Adrenal gland (tissue), 5 donors: ENCODE results near the gene RPL27.

Experiments
- POLR2A ChIP-seq, 2 donors: fragments of 450-650 bp; IDR thresholded peaks; one replicate each; pipeline ENCODE4 v1.6.1; 2017; ENCODE audit warnings: antibody characterized with exemption in 2 of 2, mild to moderate bottlenecking in 2 of 2, moderate library complexity in 1 of 2
- TF ChIP-seq, protein P1 (sequence below), 6 experiments: fragments of 450-650 bp in 4 of 6; fragments of 200-600 bp in 2 of 6; sonication (generic) in 1 of 6; IDR thresholded peaks; 1 replicate in 5 of 6; 2 replicates in 1 of 6; pipeline versions ENCODE4 v1.5.1 to v1.8.0; 2016 to 2021; ENCODE audit warnings: antibody characterized with exemption in 6 of 6, mild to moderate bottlenecking in 2 of 6, moderate library complexity in 1 of 6
- donor health status: DM: no; HTN: no; CAD: no.

GRCh38 chr17:42950044-42950783 is 48.0 kb upstream of the RPL27 start:
- TF ChIP-seq POLR2A (IDR thresholded peaks at IDR 0.05) = no peak
- TF ChIP-seq, protein P1, sequence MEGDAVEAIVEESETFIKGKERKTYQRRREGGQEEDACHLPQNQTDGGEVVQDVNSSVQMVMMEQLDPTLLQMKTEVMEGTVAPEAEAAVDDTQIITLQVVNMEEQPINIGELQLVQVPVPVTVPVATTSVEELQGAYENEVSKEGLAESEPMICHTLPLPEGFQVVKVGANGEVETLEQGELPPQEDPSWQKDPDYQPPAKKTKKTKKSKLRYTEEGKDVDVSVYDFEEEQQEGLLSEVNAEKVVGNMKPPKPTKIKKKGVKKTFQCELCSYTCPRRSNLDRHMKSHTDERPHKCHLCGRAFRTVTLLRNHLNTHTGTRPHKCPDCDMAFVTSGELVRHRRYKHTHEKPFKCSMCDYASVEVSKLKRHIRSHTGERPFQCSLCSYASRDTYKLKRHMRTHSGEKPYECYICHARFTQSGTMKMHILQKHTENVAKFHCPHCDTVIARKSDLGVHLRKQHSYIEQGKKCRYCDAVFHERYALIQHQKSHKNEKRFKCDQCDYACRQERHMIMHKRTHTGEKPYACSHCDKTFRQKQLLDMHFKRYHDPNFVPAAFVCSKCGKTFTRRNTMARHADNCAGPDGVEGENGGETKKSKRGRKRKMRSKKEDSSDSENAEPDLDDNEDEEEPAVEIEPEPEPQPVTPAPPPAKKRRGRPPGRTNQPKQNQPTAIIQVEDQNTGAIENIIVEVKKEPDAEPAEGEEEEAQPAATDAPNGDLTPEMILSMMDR (IDR thresholded peaks at IDR 0.05) = no peak
